Uterus (tissue), 2 donors: Measurements from ENCODE around the gene KIRREL3.

Experiments
- POLR2A ChIP-seq, 2 donors: fragments of 450-650 bp; IDR thresholded peaks; one replicate each; pipeline ENCODE4 v1.6.1; 2016; ENCODE audit warnings: antibody characterized with exemption in 2 of 2, mild to moderate bottlenecking in 1 of 2, moderate library complexity in 1 of 2
- TF ChIP-seq, protein P1 (sequence below), 4 experiments: fragments of 200-600 bp in 2 of 4; fragments of 450-650 bp in 2 of 4; sonication (generic) in 2 of 4; IDR thresholded peaks; one replicate each; pipeline ENCODE4 v1.5.1; 2016 to 2019; ENCODE audit warnings: antibody characterized with exemption in 4 of 4, mild to moderate bottlenecking in 2 of 4, moderate library complexity in 1 of 4

DNA sequence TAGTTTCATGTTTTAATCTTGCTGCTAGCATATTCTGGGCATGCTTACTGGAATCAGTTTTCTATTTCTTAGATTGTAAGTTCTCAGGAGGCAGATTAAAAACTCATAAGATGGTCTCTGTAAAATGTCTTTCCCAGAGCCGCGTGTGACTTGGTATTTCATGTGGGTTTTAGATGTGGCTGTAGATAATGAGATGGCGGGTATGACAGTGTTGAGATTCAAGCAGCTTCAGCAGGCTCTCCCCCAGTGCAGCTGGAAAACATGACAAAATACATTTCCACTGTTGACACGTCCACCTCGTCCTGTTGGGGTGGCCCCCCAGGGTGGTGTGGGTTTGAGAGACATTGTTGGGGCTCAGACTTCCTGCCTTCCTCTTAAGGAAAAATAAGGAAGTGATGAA lies 106.8 kb downstream of the KIRREL3 start:
- TF ChIP-seq, protein P1, sequence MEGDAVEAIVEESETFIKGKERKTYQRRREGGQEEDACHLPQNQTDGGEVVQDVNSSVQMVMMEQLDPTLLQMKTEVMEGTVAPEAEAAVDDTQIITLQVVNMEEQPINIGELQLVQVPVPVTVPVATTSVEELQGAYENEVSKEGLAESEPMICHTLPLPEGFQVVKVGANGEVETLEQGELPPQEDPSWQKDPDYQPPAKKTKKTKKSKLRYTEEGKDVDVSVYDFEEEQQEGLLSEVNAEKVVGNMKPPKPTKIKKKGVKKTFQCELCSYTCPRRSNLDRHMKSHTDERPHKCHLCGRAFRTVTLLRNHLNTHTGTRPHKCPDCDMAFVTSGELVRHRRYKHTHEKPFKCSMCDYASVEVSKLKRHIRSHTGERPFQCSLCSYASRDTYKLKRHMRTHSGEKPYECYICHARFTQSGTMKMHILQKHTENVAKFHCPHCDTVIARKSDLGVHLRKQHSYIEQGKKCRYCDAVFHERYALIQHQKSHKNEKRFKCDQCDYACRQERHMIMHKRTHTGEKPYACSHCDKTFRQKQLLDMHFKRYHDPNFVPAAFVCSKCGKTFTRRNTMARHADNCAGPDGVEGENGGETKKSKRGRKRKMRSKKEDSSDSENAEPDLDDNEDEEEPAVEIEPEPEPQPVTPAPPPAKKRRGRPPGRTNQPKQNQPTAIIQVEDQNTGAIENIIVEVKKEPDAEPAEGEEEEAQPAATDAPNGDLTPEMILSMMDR (IDR thresholded peaks at IDR 0.05) = no peak
- no peak for TF ChIP-seq POLR2A (IDR thresholded peaks at IDR 0.05)
